ENCODE data around the gene GET4. TPM values are rescaled to one million over a fixed set of nuclear protein-coding genes. Genes with fewer than 3 reads are reported as not detected.
A peak's percentile ranks its signal among the peaks of the same experiment; 100 is the strongest.
"Not testable (repeated sequence)": the region's sequence is repeated elsewhere in the genome, so short reads cannot be mapped to it uniquely, and the experiment has no call there.

Gene GET4
- total RNA-seq, 2 experiments from 2014 or later, result 19.3 to 20.2 TPM

- no peaks in the 10 kb centered on the region for H3K4me1 Mint-ChIP-seq (ENCODE audit: low read depth)
- H3K27me3 Mint-ChIP-seq (ENCODE audit: low read depth), result no peaks in the 10 kb centered on the region
- H3K4me3 Mint-ChIP-seq, result no peak overlapping the region
- H3K36me3 Mint-ChIP-seq (ENCODE audit: low read depth), result peaks cover 33% of the 10 kb centered on the region
- H3K9me3 Mint-ChIP-seq, result no peaks in the 10 kb centered on the region
- intact Hi-C loops (cut with micrococcal nuclease), result no loop called here
- no peak overlapping the region for H3K27ac Mint-ChIP-seq
- DNase-seq, result no peak
- CTCF ChIA-PET, result interaction anchor here (0.9 kb wide), 1 partner anchor 12 kb away, joined by 3 read pairs; no protein-coding TSS in a partner anchor
These were observed 15.1 kb upstream of the GET4 start for GRCh38 chr7:861222-861621.

DNA sequence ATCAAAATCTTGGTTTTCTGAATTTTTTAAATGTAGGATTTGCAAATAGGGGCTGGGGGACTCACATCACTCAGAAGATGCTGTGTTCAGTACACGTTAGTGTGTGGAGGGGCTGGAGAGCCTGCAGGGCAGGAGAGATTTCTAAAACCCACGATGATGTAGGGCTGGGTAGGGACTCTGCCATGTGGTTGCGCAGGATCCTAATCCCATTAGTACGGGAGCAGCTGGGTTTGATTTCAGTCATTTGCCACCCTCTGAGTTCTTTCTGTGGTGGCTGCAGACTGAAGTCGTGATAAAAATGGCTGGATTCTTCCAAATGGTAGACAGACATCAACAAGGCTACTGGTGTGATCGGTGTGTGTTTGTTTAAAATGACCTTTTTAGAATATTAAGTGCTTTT is 14.2 kb upstream of the GET4 start:
- no peak for DNase-seq
- H3K36me3 Mint-ChIP-seq (ENCODE audit: low read depth), result peaks cover 32% of the 10 kb centered on the region
- H3K27me3 Mint-ChIP-seq (ENCODE audit: low read depth), result no peaks in the 10 kb centered on the region
- CTCF ChIA-PET, result interaction anchor here (0.9 to 1.5 kb wide), 2 partner anchors 11 kb away, joined by 3 to 5 read pairs; no protein-coding TSS in a partner anchor
- no peak overlapping the region for H3K27ac Mint-ChIP-seq
- intact Hi-C loops (cut with micrococcal nuclease), result no loop called here
- no peaks in the 10 kb centered on the region for H3K4me1 Mint-ChIP-seq (ENCODE audit: low read depth)
- H3K4me3 Mint-ChIP-seq, result no peak overlapping the region
- no peaks in the 10 kb centered on the region for H3K9me3 Mint-ChIP-seq

GRCh38 chr7:863106-863505 is 13.2 kb upstream of the GET4 start:
- H3K9me3 Mint-ChIP-seq, result no peaks in the 10 kb centered on the region
- H3K4me3 Mint-ChIP-seq, result no peak overlapping the region
- intact Hi-C loops (cut with micrococcal nuclease), result no loop called here
- no peaks in the 10 kb centered on the region for H3K27me3 Mint-ChIP-seq (ENCODE audit: low read depth)
- H3K27ac Mint-ChIP-seq, result no peak overlapping the region
- DNase-seq, result no peak
- CTCF ChIA-PET, result interaction anchor here (1.0 to 1.5 kb wide), 2 partner anchors 10 kb away, joined by 4 to 5 read pairs; no protein-coding TSS in a partner anchor
- H3K4me1 Mint-ChIP-seq (ENCODE audit: low read depth), result no peaks in the 10 kb centered on the region
- H3K36me3 Mint-ChIP-seq (ENCODE audit: low read depth), result peaks cover 31% of the 10 kb centered on the region

GRCh38 chr7:865921-866320 is 10.4 kb upstream of the GET4 start:
- H3K9me3 Mint-ChIP-seq, result no peaks in the 10 kb centered on the region
- peaks cover 9% of the 10 kb centered on the region for H3K4me1 Mint-ChIP-seq (ENCODE audit: low read depth)
- no peaks in the 10 kb centered on the region for H3K27me3 Mint-ChIP-seq (ENCODE audit: low read depth)
- DNase-seq, result no peak
- H3K4me3 Mint-ChIP-seq, result no peak overlapping the region
- intact Hi-C loops (cut with micrococcal nuclease), result no loop called here
- H3K36me3 Mint-ChIP-seq (ENCODE audit: low read depth), result peaks cover 24% of the 10 kb centered on the region
- no peak overlapping the region for H3K27ac Mint-ChIP-seq
- CTCF ChIA-PET, result interaction anchor here (1.0 kb wide), 1 partner anchor 46 kb away, joined by 3 read pairs; no protein-coding TSS in a partner anchor

DNA sequence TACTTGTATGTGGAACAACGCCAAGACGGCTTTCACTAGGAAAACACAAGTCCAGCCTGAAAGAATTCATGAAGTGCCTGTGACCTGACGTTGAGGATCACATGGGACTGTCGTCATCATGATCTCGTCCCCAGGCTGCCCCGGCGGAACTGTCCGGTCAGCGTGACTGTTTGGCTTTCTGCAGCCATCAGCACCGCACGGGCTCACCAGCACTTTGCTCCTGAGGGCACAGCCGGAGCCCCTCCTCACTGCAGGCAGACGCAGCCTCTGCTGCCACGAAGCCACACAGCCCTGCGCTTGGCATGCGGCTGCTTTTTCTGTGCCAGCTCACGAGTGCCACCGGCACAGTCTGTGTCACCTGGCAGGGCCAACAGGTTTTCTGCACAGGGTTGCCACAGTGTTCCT is 9.4 kb upstream of the GET4 start:
- Mint-ChIP-seq H3K27me3 (ENCODE audit: low read depth) (no peaks in the 10 kb centered on the region), H3K36me3 (ENCODE audit: low read depth) (peaks cover 22% of the 10 kb centered on the region), H3K9me3 (no peaks in the 10 kb centered on the region), H3K27ac (no peak overlapping the region), H3K4me3 (no peak overlapping the region), H3K4me1 (ENCODE audit: low read depth) (peaks cover 15% of the 10 kb centered on the region)
- no peak for DNase-seq
- intact Hi-C loops (cut with micrococcal nuclease), result no loop called here
- CTCF ChIA-PET, result no interaction called here

DNA sequence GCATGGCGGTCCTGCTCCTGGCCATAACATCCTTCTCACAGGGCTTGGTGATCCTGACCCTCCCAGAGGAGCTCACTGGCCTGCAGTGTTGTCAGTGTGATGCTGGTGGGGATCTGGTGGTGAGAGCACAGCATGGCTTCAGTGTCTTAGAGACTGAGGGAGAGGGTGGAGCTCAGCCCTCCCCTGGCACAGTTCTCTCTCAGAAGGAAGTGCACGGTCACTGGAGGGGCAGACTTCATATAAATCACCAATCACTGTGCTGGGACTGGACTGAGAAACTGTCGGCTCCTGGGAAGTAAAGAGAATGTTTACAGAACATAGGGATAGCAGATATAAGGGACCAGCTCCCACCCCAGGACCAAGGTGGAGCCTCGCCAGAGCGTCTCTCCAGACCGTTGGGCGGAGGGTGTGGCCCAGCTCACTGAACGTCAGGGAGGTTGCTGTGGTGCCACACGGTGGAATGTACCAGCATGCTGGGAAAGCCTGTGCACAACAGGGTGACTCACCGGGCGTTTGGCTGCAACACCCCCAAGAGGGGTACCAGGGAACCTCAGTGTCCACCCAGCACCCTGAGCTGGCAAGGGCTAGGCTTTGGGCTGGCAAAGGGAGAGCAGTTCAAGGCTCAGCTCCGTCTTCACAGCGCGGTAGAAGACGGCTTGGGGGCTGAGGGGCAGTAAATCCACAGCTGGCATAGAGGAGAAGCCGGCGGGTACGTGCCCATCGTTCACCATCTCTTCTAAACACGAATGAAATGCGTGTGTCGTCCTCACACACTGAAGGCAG is 8.8 kb upstream of the GET4 start:
- intact Hi-C loops (cut with micrococcal nuclease), result no loop called here
- Mint-ChIP-seq H3K27ac (no peak overlapping the region), H3K4me1 (ENCODE audit: low read depth) (peaks cover 18% of the 10 kb centered on the region), H3K27me3 (ENCODE audit: low read depth) (no peaks in the 10 kb centered on the region), H3K4me3 (no peak overlapping the region), H3K36me3 (ENCODE audit: low read depth) (peaks cover 18% of the 10 kb centered on the region), H3K9me3 (no peaks in the 10 kb centered on the region)
- CTCF ChIA-PET, result no interaction called here
- no peak for DNase-seq

GRCh38 chr7:868189-868486 is 8.2 kb upstream of the GET4 start:
- Mint-ChIP-seq H3K4me1 (ENCODE audit: low read depth) (peaks cover 20% of the 10 kb centered on the region), H3K9me3 (no peaks in the 10 kb centered on the region), H3K36me3 (ENCODE audit: low read depth) (peaks cover 23% of the 10 kb centered on the region), H3K4me3 (no peak overlapping the region), H3K27ac (no peak overlapping the region), H3K27me3 (ENCODE audit: low read depth) (no peaks in the 10 kb centered on the region)
- intact Hi-C loops (cut with micrococcal nuclease), result no loop called here
- DNase-seq, result no peak
- CTCF ChIA-PET, result no interaction called here

- Mint-ChIP-seq H3K4me1 (ENCODE audit: low read depth) (peaks cover 30% of the 10 kb centered on the region), H3K9me3 (no peaks in the 10 kb centered on the region), H3K27ac (peak overlapping the region; percentile 46), H3K27me3 (ENCODE audit: low read depth) (no peaks in the 10 kb centered on the region), H3K4me3 (no peak overlapping the region), H3K36me3 (ENCODE audit: low read depth) (peaks cover 30% of the 10 kb centered on the region)
- CTCF ChIA-PET, result interaction anchor here (0.7 to 2.0 kb wide), 2 partner anchors 83 to 337 kb away, joined by 9 to 10 read pairs; no protein-coding TSS in a partner anchor
- no peak for DNase-seq
- intact Hi-C loops (cut with micrococcal nuclease), result no loop called here
These were observed 7.0 kb upstream of the GET4 start for GRCh38 chr7:869348-869747.

DNA sequence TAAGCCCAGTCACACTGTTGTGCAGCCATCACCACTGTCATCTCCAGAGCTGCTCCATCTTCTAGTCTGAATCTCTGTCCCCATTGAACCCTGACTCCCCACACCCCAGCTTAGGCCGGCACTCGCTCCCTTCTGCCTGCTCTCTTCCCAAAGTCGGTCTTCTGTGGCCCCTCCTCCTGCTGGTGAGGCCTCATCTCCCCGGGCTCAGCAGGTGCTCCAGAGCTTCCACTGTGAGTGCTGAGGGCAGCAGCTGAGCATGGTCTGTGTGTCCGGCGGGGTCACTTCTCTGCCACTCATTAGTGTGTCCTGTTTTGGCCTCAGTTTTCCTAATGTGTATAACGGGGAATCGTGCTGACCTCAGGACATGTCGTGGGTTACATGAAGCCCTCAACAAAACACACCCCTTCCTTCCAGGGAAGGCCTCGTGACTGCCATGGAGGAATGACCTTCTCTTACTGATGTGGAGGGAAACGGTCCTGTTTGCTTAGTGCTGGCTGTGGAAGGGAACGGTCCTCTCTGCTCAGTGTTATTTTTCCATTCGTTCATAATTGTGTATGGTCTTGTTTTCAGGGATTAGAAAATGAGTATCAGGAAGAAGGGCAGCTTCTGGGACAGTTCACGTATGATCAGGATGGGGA is 4.3 kb upstream of the GET4 start:
- H3K27ac Mint-ChIP-seq, result no peak overlapping the region
- no peak for DNase-seq
- intact Hi-C loops (cut with micrococcal nuclease), result loop anchor here (2.0 kb wide), 1 partner anchor 549 kb away; no protein-coding TSS in a partner anchor
- CTCF ChIA-PET, result interaction anchor here (0.9 to 2.6 kb wide), 8 partner anchors 11 to 550 kb away, joined by 3 to 9 read pairs (median 5); no protein-coding TSS in a partner anchor
- H3K27me3 Mint-ChIP-seq (ENCODE audit: low read depth), result no peaks in the 10 kb centered on the region
- peaks cover 30% of the 10 kb centered on the region for H3K4me1 Mint-ChIP-seq (ENCODE audit: low read depth)
- H3K4me3 Mint-ChIP-seq, result no peak overlapping the region
- H3K9me3 Mint-ChIP-seq, result no peaks in the 10 kb centered on the region
- H3K36me3 Mint-ChIP-seq (ENCODE audit: low read depth), result peaks cover 23% of the 10 kb centered on the region

DNA sequence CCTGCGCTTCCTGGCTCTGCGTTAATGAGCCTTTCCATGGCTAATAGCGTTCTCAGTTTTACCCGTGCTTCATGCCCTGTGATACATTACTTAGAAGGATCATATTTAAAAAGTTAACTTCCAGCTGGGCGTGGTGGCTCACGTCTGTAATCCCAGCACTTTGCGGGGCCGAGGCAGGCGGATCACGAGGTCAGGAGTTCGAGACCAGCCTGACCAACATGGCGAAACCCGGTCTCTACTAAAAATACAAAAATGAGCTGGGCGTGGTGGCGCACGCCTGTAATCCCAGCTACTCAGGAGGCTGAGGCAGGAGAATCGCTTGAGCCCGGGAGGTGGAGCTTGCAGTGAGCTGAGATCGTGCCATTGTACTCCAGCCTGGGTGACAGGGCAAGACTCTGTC is 3.7 kb upstream of the GET4 start:
- CTCF ChIA-PET, result interaction anchor here (0.7 to 2.6 kb wide), 20 partner anchors 8 to 551 kb away, joined by 3 to 13 read pairs (median 5); no protein-coding TSS in a partner anchor
- H3K9me3 Mint-ChIP-seq; DNase-seq; H3K27me3 Mint-ChIP-seq (ENCODE audit: low read depth); H3K4me3 Mint-ChIP-seq: not testable (repeated sequence)
- peaks cover 30% of the 10 kb centered on the region for H3K4me1 Mint-ChIP-seq (ENCODE audit: low read depth)
- peaks cover 23% of the 10 kb centered on the region for H3K36me3 Mint-ChIP-seq (ENCODE audit: low read depth)
- intact Hi-C loops (cut with micrococcal nuclease), result loop anchor here (1.0 to 2.0 kb wide), 3 partner anchors 40 to 550 kb away; partner anchors contain the start of gene SUN1
- H3K27ac Mint-ChIP-seq, result peak overlapping the region; percentile 80

DNA sequence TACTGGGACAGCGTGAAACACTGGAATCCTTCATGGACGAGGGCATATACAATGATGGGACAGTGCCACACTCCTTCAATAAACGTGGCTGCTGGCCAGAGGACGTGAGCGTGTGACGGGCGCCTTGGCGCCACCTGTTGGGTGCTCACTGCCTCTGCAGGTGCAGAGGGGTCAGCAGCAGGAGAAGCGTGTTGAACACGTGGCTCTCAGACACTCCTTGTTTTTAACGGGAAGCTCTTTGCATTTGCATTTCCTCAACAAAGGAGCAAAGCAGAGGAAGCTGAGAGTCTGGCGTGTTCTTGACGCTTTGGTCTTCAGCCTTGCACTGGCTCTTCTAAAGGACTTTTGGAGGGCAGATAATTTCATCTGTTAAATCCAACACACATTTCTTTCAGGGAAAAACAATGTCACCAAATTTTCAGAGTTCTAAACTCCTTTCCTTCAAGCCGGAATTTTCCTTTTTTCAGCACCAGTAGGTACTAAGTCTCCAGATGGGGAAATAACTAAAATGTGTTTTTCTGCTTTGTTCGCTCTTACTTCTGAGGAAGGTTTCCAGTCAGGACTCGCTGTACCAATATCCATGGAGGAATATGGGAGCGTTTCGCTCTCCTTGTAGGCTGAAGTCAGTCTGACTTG is 2.9 kb upstream of the GET4 start:
- intact Hi-C loops (cut with micrococcal nuclease), result loop anchor here (1.0 to 2.0 kb wide), 3 partner anchors 41 to 551 kb away; partner anchors contain the start of gene SUN1
- no peak overlapping the region for H3K4me3 Mint-ChIP-seq
- H3K9me3 Mint-ChIP-seq, result no peaks in the 10 kb centered on the region
- H3K27ac Mint-ChIP-seq, result peak overlapping the region; percentile 80
- peak; percentile 77 for DNase-seq
- CTCF ChIA-PET, result interaction anchor here (0.6 to 2.6 kb wide), 24 partner anchors 9 to 554 kb away, joined by 3 to 13 read pairs (median 4); no protein-coding TSS in a partner anchor
- H3K36me3 Mint-ChIP-seq (ENCODE audit: low read depth), result peaks cover 23% of the 10 kb centered on the region
- no peaks in the 10 kb centered on the region for H3K27me3 Mint-ChIP-seq (ENCODE audit: low read depth)
- H3K4me1 Mint-ChIP-seq (ENCODE audit: low read depth), result peaks cover 36% of the 10 kb centered on the region

GRCh38 chr7:874031-874749 is 2.2 kb upstream of the GET4 start:
- intact Hi-C loops (cut with micrococcal nuclease), result no loop called here
- CTCF ChIA-PET, result interaction anchor here (0.6 to 2.6 kb wide), 13 partner anchors 9 to 555 kb away, joined by 3 to 13 read pairs (median 4); no protein-coding TSS in a partner anchor
- H3K4me1 Mint-ChIP-seq (ENCODE audit: low read depth), result peaks cover 39% of the 10 kb centered on the region
- H3K36me3 Mint-ChIP-seq (ENCODE audit: low read depth), result peaks cover 23% of the 10 kb centered on the region
- H3K9me3 Mint-ChIP-seq, result no peaks in the 10 kb centered on the region
- no peak overlapping the region for H3K4me3 Mint-ChIP-seq
- H3K27ac Mint-ChIP-seq, result peak overlapping the region; percentile 80
- no peak for DNase-seq
- no peaks in the 10 kb centered on the region for H3K27me3 Mint-ChIP-seq (ENCODE audit: low read depth)

Data from activated naive CD4-positive, alpha-beta T cell treated with anti-CD3 and anti-CD28 coated beads for 36 hours (primary cell).